Subcutaneous adipose tissue (tissue), 4 donors: Measurements from ENCODE around the gene RNF144A. TPM values are rescaled to one million over a fixed set of nuclear protein-coding genes. Genes with fewer than 3 reads are reported as not detected.

ENCODE experiments used
- CTCF ChIP-seq: fragments of 450-650 bp; IDR thresholded peaks from one replicate; pipeline ENCODE4 v1.5.1; 2016; ENCODE audit warnings: low read depth, mild to moderate bottlenecking, control low read depth, antibody characterized with exemption, moderate library complexity
- total RNA-seq, 4 donors: library from RNA; depleted of rRNA; stranded (reverse); fragments of >200 nt; gene quantifications; one replicate each; pipeline ENCODE4 v1.1.0, GENCODE V29; 2016

Gene RNF144A
- total RNA-seq, 4 donors from 2014 or later, result 12.2 to 45.8 (median 32.6) TPM

- TF ChIP-seq CTCF, result no peak
Observed at GRCh38 chr2:7070483-7070882, 153.3 kb downstream of the RNF144A start.

- no peak for TF ChIP-seq CTCF
Observed at GRCh38 chr2:7071154-7071553, 153.9 kb downstream of the RNF144A start.

GRCh38 chr2:7071916-7072556 lies 154.8 kb downstream of the RNF144A start:
- TF ChIP-seq CTCF, result no peak

GRCh38 chr2:7073901-7074300 lies 156.7 kb downstream of the RNF144A start:
- TF ChIP-seq CTCF, result no peak

GRCh38 chr2:7075834-7076233 lies 158.6 kb downstream of the RNF144A start:
- TF ChIP-seq CTCF, result no peak

GRCh38 chr2:7077660-7078267 lies 160.6 kb downstream of the RNF144A start:
- TF ChIP-seq CTCF, result no peak

GRCh38 chr2:7083580-7084509 lies 166.6 kb downstream of the RNF144A start:
- no peak for TF ChIP-seq CTCF
